Liver (tissue), 9 donors: Measurements from ENCODE around the gene IFT43. TPM values are rescaled to one million over a fixed set of nuclear protein-coding genes. Genes with fewer than 3 reads are reported as not detected.

Source experiments
- DNase-seq: peaks from one replicate; pipeline ENCODE4 v3.0.0-alpha.2; 2017; ENCODE audit warnings: low spot score
- H3K27ac ChIP-seq, 2 donors: one replicate each; pipeline ENCODE4 v1.7.0; 2013; ENCODE audit warnings: inconsistent platforms in 2 of 2, low read length in 2 of 2, control low read depth in 1 of 2, low read depth in 1 of 2, mild to moderate bottlenecking in 1 of 2
- H3K27me3 ChIP-seq, 4 donors: one replicate each; pipeline versions ENCODE4 v1.6.1 to v1.7.0; 2013; ENCODE audit warnings: low read length in 3 of 4, inconsistent platforms in 1 of 4, mild to moderate bottlenecking in 1 of 4, moderate library complexity in 1 of 4; ENCODE audit not compliant: control insufficient read depth in 4 of 4, insufficient read depth in 4 of 4
- H3K36me3 ChIP-seq, 4 donors: one replicate each; pipeline versions ENCODE4 v1.6.1 to v1.7.0; 2013; ENCODE audit warnings: low read length in 3 of 4, mild to moderate bottlenecking in 3 of 4, low read depth in 1 of 4, moderate library complexity in 1 of 4; ENCODE audit not compliant: control insufficient read depth in 4 of 4, insufficient read depth in 3 of 4
- H3K4me1 ChIP-seq, 4 donors: one replicate each; pipeline versions ENCODE4 v1.6.1 to v1.7.0; 2013; ENCODE audit warnings: low read length in 3 of 4, mild to moderate bottlenecking in 3 of 4, moderate library complexity in 1 of 4; ENCODE audit not compliant: control insufficient read depth in 4 of 4, insufficient read depth in 4 of 4
- H3K4me3 ChIP-seq, 3 donors: one replicate each; pipeline versions ENCODE4 v1.6.1 to v1.7.0; 2013; ENCODE audit warnings: low read length in 3 of 3, control low read depth in 1 of 3, low read depth in 1 of 3, mild to moderate bottlenecking in 1 of 3
- H3K9ac ChIP-seq, 2 donors: one replicate each; pipeline ENCODE4 v1.7.0; 2013; ENCODE audit warnings: low read length in 2 of 2, mild to moderate bottlenecking in 2 of 2, moderate library complexity in 2 of 2, control low read depth in 1 of 2, low read depth in 1 of 2
- H3K9me3 ChIP-seq, 4 donors: one replicate each; pipeline versions ENCODE4 v1.6.1 to v1.7.0; 2013; ENCODE audit warnings: low read length in 3 of 4; ENCODE audit not compliant: control insufficient read depth in 4 of 4
- EGR1 ChIP-seq, 2 donors: IDR thresholded peaks; 2 replicates each; pipeline ENCODE4 v1.6.1; 2016 to 2018; ENCODE audit warnings: antibody characterized with exemption in 2 of 2, low read depth in 2 of 2
- FOXA1 ChIP-seq: IDR thresholded peaks from 2 replicates; pipeline ENCODE4 v1.6.1; 2016; ENCODE audit warnings: antibody characterized with exemption
- FOXA2 ChIP-seq: IDR thresholded peaks from 2 replicates; pipeline ENCODE4 v1.6.1; 2016; ENCODE audit warnings: antibody characterized with exemption
- GABPA ChIP-seq, 2 donors: IDR thresholded peaks in 1 of 2; conservative IDR thresholded peaks in 1 of 2; 2 replicates each; pipeline ENCODE4 v1.6.1; 2016; ENCODE audit warnings: antibody characterized with exemption in 2 of 2, mild to moderate bottlenecking in 1 of 2, moderate library complexity in 1 of 2
- HNF4A ChIP-seq, 2 donors: conservative IDR thresholded peaks; 2 replicates each; pipeline ENCODE4 v1.6.1; 2016; ENCODE audit warnings: antibody characterized with exemption in 2 of 2, mild to moderate bottlenecking in 2 of 2
- HNF4G ChIP-seq: IDR thresholded peaks from 2 replicates; pipeline ENCODE4 v1.6.1; 2016; ENCODE audit warnings: antibody characterized with exemption
- JUND ChIP-seq, 2 donors: IDR thresholded peaks; 2 replicates each; pipeline ENCODE4 v1.6.1; 2016; ENCODE audit warnings: antibody characterized with exemption in 2 of 2
- NR2F2 ChIP-seq: IDR thresholded peaks from 2 replicates; pipeline ENCODE4 v1.6.1; 2016; ENCODE audit warnings: antibody characterized with exemption
- RAD21 ChIP-seq, 2 donors: IDR thresholded peaks; 2 replicates each; pipeline ENCODE4 v1.6.1; 2016; ENCODE audit warnings: antibody characterized with exemption in 2 of 2, mild to moderate bottlenecking in 2 of 2
- RXRA ChIP-seq, 2 donors: IDR thresholded peaks; 2 replicates each; pipeline ENCODE4 v1.6.1; 2017 to 2018; ENCODE audit warnings: antibody characterized with exemption in 2 of 2, mild to moderate bottlenecking in 1 of 2
- SP1 ChIP-seq: IDR thresholded peaks from 2 replicates; pipeline ENCODE4 v1.6.1; 2018; ENCODE audit warnings: antibody characterized with exemption, mild to moderate bottlenecking
- TAF1 ChIP-seq: conservative IDR thresholded peaks from 2 replicates; pipeline ENCODE4 v1.6.1; 2016; ENCODE audit warnings: antibody characterized with exemption, mild to moderate bottlenecking
- YY1 ChIP-seq: IDR thresholded peaks from 2 replicates; pipeline ENCODE4 v1.6.1; 2016; ENCODE audit warnings: antibody characterized with exemption, mild to moderate bottlenecking
- WGBS: extraction: QIAGEN DNeasy Blood & Tissue Kit; methylation state at CpG from one replicate; pipeline ENCODE4 v1.1.7; 2013; 5-methylcytosine and 5-hydroxymethylcytosine counted together
- polyA plus RNA-seq, 2 donors: library from polyadenylated mRNA; stranded (reverse) in 1 of 2; unstranded in 1 of 2; fragments of 200-250 nt in 1 of 2; fragments of >200 nt in 1 of 2; fragmentation: Nextera tagmentation in 1 of 2; extraction: Ambion mirVana in 1 of 2; gene quantifications; one replicate each; pipeline versions ENCODE4 v1.2.1 to v1.2.3, GENCODE V29; 2013 to 2015
- total RNA-seq, 2 donors: library from RNA; depleted of rRNA; stranded (reverse); fragments of >200 nt; gene quantifications; one replicate each; pipeline ENCODE4 v1.2.3, GENCODE V29; 2014
- TF ChIP-seq, protein P1 (sequence below): fragments of 150-350 bp; IDR thresholded peaks from 2 replicates; pipeline ENCODE4 v1.5.1; 2017; ENCODE audit warnings: improper control_type of control experiment, low read depth, low read length; ENCODE audit not compliant: missing input control
- TF ChIP-seq, protein P2 (sequence below): IDR thresholded peaks from 2 replicates; pipeline ENCODE4 v1.6.1; 2016; ENCODE audit warnings: antibody characterized with exemption
- TF ChIP-seq, protein P3 (sequence below): IDR thresholded peaks from 2 replicates; pipeline ENCODE4 v1.6.1; 2016; ENCODE audit warnings: antibody characterized with exemption
- TF ChIP-seq, protein P4 (sequence below): IDR thresholded peaks from 2 replicates; pipeline ENCODE4 v1.6.1; 2016; ENCODE audit warnings: antibody characterized with exemption
- TF ChIP-seq, protein P5 (sequence below): IDR thresholded peaks from 2 replicates; pipeline ENCODE4 v1.6.1; 2016; ENCODE audit warnings: antibody characterized with exemption, mild to moderate bottlenecking
- donor health status: healthy.
- donor health status: healthy.
- donor health status: healthy.
- donor health status: healthy.
- donor health status: healthy.

The IFT43 gene
- total and polyA plus RNA-seq, 4 donors = 7.8 to 33.6 (median 19.3) TPM

DNA sequence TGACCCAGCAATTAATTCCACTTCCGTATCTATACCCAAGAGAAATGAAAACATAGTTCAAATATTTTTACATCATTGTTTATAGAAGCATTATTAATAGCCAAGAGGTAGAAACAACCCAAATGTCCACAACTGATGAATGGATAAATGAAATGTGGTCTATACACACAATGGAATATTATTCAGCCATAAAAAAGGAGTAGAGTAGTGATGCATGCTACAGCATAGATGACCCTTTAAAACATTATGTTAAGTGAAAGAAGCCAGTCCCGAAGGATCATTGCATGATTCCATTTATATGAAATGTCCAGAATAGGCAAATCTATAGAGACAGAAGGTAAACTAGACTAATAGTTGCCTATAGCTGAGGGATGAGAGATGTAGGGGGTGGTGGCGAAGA lies 33.1 kb upstream of the IFT43 start:
- Histone ChIP-seq H3K36me3 (no peaks in the 10 kb centered on the region), H3K4me1 (no peaks in the 10 kb centered on the region), H3K9me3 (no peaks in the 10 kb centered on the region), H3K27me3 (no peaks in the 10 kb centered on the region), H3K4me3 (no peak overlapping the region), H3K9ac (no peak overlapping the region), H3K27ac (no peak overlapping the region)
- 98% methylated on average over 3 of the region's 3 CpGs for WGBS
- DNase-seq = no peak
- no peak for TF ChIP-seq RXRA (IDR thresholded peaks at IDR 0.05)
- no peak for TF ChIP-seq HNF4A (conservative IDR thresholded peaks at IDR 0.05)
- TF ChIP-seq, protein P1, sequence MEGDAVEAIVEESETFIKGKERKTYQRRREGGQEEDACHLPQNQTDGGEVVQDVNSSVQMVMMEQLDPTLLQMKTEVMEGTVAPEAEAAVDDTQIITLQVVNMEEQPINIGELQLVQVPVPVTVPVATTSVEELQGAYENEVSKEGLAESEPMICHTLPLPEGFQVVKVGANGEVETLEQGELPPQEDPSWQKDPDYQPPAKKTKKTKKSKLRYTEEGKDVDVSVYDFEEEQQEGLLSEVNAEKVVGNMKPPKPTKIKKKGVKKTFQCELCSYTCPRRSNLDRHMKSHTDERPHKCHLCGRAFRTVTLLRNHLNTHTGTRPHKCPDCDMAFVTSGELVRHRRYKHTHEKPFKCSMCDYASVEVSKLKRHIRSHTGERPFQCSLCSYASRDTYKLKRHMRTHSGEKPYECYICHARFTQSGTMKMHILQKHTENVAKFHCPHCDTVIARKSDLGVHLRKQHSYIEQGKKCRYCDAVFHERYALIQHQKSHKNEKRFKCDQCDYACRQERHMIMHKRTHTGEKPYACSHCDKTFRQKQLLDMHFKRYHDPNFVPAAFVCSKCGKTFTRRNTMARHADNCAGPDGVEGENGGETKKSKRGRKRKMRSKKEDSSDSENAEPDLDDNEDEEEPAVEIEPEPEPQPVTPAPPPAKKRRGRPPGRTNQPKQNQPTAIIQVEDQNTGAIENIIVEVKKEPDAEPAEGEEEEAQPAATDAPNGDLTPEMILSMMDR = no peak
- TF ChIP-seq, protein P2, sequence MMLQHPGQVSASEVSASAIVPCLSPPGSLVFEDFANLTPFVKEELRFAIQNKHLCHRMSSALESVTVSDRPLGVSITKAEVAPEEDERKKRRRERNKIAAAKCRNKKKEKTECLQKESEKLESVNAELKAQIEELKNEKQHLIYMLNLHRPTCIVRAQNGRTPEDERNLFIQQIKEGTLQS = no peak
- TF ChIP-seq NR2F2 = no peak
- no peak for TF ChIP-seq GABPA (IDR thresholded peaks at IDR 0.05 in 1 of 2, conservative IDR thresholded peaks at IDR 0.05 in 1 of 2)
- TF ChIP-seq FOXA1 = no peak
- TF ChIP-seq, protein P3, sequence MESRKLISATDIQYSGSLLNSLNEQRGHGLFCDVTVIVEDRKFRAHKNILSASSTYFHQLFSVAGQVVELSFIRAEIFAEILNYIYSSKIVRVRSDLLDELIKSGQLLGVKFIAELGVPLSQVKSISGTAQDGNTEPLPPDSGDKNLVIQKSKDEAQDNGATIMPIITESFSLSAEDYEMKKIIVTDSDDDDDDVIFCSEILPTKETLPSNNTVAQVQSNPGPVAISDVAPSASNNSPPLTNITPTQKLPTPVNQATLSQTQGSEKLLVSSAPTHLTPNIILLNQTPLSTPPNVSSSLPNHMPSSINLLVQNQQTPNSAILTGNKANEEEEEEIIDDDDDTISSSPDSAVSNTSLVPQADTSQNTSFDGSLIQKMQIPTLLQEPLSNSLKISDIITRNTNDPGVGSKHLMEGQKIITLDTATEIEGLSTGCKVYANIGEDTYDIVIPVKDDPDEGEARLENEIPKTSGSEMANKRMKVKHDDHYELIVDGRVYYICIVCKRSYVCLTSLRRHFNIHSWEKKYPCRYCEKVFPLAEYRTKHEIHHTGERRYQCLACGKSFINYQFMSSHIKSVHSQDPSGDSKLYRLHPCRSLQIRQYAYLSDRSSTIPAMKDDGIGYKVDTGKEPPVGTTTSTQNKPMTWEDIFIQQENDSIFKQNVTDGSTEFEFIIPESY = no peak
- TF ChIP-seq HNF4G = no peak
- TF ChIP-seq SP1 = no peak
- TF ChIP-seq FOXA2 = no peak
- TF ChIP-seq RAD21 (IDR thresholded peaks at IDR 0.05) = no peak
- TF ChIP-seq TAF1 = no peak
- TF ChIP-seq JUND (IDR thresholded peaks at IDR 0.05) = no peak

DNA sequence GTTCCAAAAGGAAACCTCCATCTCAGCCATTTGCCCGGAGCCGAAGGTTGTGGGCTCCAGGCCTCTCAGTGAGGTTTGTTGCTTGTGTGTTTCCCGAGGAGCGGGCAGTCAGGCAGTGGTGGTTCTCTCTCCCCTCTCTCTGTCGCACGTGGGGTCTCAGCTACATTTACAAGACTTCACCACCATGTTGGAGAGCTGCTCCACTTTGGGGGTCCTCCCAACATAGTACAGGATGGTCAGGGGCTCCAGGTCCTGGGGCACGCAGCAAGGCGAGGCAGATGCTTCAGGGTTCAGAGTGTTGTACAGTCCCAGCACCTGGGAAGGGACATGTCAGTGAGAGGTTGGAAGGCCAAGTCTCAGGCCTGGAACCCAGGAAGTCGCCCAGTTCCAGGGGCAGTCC lies 26.5 kb upstream of the IFT43 start:
- WGBS = 95% methylated on average over 9 of the region's 9 CpGs
- no peaks in the 10 kb centered on the region for H3K9me3 ChIP-seq
- DNase-seq = no peak
- H3K9ac ChIP-seq = no peak overlapping the region
- no peak overlapping the region for H3K27ac ChIP-seq
- no peak overlapping the region for H3K4me3 ChIP-seq
- TF ChIP-seq FOXA2 (no peak), YY1 (no peak), EGR1 (IDR thresholded peaks at IDR 0.05; ENCODE audit: low read depth in 2 of 2) (no peak), HNF4A (conservative IDR thresholded peaks at IDR 0.05) (no peak), HNF4G (no peak), GABPA (IDR thresholded peaks at IDR 0.05 in 1 of 2, conservative IDR thresholded peaks at IDR 0.05 in 1 of 2) (no peak), NR2F2 (no peak), FOXA1 (no peak)
- TF ChIP-seq, protein P1 = no peak
- TF ChIP-seq, protein P4, sequence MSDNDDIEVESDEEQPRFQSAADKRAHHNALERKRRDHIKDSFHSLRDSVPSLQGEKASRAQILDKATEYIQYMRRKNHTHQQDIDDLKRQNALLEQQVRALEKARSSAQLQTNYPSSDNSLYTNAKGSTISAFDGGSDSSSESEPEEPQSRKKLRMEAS = no peak
- TF ChIP-seq, protein P5, sequence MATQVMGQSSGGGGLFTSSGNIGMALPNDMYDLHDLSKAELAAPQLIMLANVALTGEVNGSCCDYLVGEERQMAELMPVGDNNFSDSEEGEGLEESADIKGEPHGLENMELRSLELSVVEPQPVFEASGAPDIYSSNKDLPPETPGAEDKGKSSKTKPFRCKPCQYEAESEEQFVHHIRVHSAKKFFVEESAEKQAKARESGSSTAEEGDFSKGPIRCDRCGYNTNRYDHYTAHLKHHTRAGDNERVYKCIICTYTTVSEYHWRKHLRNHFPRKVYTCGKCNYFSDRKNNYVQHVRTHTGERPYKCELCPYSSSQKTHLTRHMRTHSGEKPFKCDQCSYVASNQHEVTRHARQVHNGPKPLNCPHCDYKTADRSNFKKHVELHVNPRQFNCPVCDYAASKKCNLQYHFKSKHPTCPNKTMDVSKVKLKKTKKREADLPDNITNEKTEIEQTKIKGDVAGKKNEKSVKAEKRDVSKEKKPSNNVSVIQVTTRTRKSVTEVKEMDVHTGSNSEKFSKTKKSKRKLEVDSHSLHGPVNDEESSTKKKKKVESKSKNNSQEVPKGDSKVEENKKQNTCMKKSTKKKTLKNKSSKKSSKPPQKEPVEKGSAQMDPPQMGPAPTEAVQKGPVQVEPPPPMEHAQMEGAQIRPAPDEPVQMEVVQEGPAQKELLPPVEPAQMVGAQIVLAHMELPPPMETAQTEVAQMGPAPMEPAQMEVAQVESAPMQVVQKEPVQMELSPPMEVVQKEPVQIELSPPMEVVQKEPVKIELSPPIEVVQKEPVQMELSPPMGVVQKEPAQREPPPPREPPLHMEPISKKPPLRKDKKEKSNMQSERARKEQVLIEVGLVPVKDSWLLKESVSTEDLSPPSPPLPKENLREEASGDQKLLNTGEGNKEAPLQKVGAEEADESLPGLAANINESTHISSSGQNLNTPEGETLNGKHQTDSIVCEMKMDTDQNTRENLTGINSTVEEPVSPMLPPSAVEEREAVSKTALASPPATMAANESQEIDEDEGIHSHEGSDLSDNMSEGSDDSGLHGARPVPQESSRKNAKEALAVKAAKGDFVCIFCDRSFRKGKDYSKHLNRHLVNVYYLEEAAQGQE = no peak
- TF ChIP-seq, protein P3 = no peak
- TF ChIP-seq, protein P2 = no peak
- peaks cover 0 to 29% (median 1%) of the 10 kb centered on the region in 4 donors for H3K36me3 ChIP-seq
- H3K27me3 ChIP-seq = no peaks in the 10 kb centered on the region
- H3K4me1 ChIP-seq = no peaks in the 10 kb centered on the region
